Right lobe of liver (tissue), 4 donors: ENCODE data around the gene IQCF2.

ENCODE experiments used
- CTCF ChIP-seq, 4 donors: fragments of 200-600 bp in 3 of 4; fragments of 450-650 bp in 1 of 4; IDR thresholded peaks; one replicate each; pipeline versions ENCODE4 v1.5.1 to v1.8.0; 2016 to 2022; ENCODE audit warnings: antibody characterized with exemption in 4 of 4, mild to moderate bottlenecking in 2 of 4
- POLR2A ChIP-seq: fragments of 450-650 bp; IDR thresholded peaks from one replicate; pipeline ENCODE4 v1.6.1; 2017; ENCODE audit warnings: antibody characterized with exemption, mild to moderate bottlenecking
- donor health status: DM: no; HTN: no; CAD: no.
- donor health status: DM: no; HTN: no; CAD: no.
- donor health status: DM: no; HTN: yes; CAD: no.

- TF ChIP-seq CTCF (IDR thresholded peaks at IDR 0.05) (no peak), POLR2A (no peak)
Observed at GRCh38 chr3:51814034-51814433, 47.4 kb upstream of the IQCF2 start.
